GM18870 (cell line): ENCODE results near the gene OR4K17.
"Not testable (repeated sequence)": the region's sequence is repeated elsewhere in the genome, so short reads cannot be mapped to it uniquely, and the experiment has no call there.

Source experiments
- ATAC-seq: cut with Tn5 transposase; IDR thresholded peaks from one replicate; pipeline ENCODE4 v1.9.1; 2021; ENCODE audit warnings: moderate library complexity; ENCODE audit not compliant: unreplicated experiment

Gene OR4K17

GRCh38 chr14:20110438-20110837, at the start of gene OR4K17:
TSS of gene OR4K17 (plus strand) at chr14:20110739. CDS start at chr14:20117500, 6,761 bp downstream.
- no peak for ATAC-seq

- ATAC-seq, result no peak
Observed at GRCh38 chr14:20092050-20092449, 18.5 kb upstream of the OR4K17 start.

GRCh38 chr14:20093442-20093841, 17.1 kb upstream of the OR4K17 start:
- ATAC-seq, result no peak

GRCh38 chr14:20098926-20099770, 11.4 kb upstream of the OR4K17 start:
- not testable (repeated sequence) for ATAC-seq

- no peak for ATAC-seq
Observed at GRCh38 chr14:20112321-20112720, 1.8 kb downstream of the OR4K17 start.

- no peak for ATAC-seq
Observed at GRCh38 chr14:20116748-20117147, 6.2 kb downstream of the OR4K17 start.

GRCh38 chr14:20118795-20119194, 8.3 kb downstream of the OR4K17 start:
- ATAC-seq, result no peak

- ATAC-seq, result no peak
Observed at GRCh38 chr14:20138520-20138919, 28.0 kb downstream of the OR4K17 start, which contains the start of gene OR4N5. TSS of gene OR4N5 (plus strand) at chr14:20138820. CDS start at chr14:20143736, 4,916 bp downstream.

GRCh38 chr14:20143911-20144310, 33.4 kb downstream of the OR4K17 start:
- no peak for ATAC-seq

- ATAC-seq, result no peak
Observed at GRCh38 chr14:20144820-20145219, 34.3 kb downstream of the OR4K17 start.

GRCh38 chr14:20164462-20164861, 53.9 kb downstream of the OR4K17 start:
- ATAC-seq, result no peak

GRCh38 chr14:20167091-20167490, 56.6 kb downstream of the OR4K17 start:
- no peak for ATAC-seq

GRCh38 chr14:20169852-20170251, 59.3 kb downstream of the OR4K17 start:
- not testable (repeated sequence) for ATAC-seq
